Fibroblast of upper back skin (primary cell): ENCODE data around the gene ZNF277.
"Not testable (repeated sequence)": the region's sequence is repeated elsewhere in the genome, so short reads cannot be mapped to it uniquely, and the experiment has no call there.

ENCODE experiments used
- DNase-seq: peaks from one replicate; pipeline ENCODE4 v3.0.0-alpha.2; 2013

ZNF277 gene

GRCh38 chr7:112298543-112299100, 92.1 kb downstream of the ZNF277 start:
- DNase-seq: no peak

DNA sequence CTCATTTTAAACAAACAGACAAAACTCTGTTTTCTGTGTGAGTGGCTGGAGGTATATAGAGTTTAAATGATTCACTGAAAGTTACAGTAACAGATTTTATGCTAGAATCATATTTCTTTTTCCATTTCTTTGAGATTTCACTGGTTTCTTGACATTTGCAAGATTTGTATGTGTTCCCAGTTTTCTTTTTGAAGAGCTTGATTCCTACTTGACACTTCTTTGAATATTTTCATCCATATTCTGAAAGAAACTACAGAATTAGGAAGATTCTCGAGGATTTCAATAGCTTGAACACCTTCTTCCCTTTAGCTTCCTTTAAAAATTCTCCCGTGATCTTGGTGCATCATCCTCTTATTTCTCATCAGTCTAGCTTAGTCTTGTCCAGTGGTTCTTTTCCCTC, 93.6 kb downstream of the ZNF277 start:
- no peak for DNase-seq

GRCh38 chr7:112300831-112301407, 94.4 kb downstream of the ZNF277 start:
- DNase-seq: no peak

DNA sequence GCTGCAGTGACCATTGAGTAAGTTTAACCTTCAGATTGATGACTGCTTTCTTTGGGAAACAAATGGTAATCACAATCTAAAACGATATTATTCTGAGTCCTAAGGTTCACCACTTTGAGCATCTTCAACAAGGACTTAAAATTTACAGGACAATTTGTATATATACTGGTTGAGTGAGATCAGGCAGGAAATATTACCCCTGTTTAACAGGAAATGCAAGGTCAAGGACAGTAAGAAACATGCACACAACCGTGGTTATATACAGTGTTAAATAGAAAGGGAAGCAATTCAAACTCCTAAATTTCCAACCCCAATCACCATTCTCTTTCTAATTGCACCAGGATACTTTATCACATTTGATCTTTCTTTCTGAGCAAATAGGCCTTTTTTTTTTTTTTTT, 96.1 kb downstream of the ZNF277 start:
- DNase-seq: no peak

DNA sequence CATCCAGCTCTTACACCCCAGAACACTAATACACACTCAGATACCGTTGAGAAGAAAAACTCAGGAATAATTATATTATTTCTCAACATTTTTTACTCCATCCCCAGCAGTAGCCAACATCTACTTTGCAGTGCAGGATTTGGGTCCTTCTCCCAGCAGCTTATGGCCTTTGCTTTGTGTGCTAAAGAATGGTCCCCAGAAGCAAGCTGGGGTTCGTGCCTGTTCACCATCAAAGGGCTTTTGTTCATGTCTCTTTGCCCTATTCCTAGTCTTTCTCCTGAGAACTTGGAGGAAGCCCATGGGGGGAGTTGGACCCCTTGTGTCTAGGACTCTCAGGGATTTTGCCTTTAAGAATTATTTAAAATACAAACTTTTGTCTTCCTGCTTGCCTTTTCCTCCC, 100.4 kb downstream of the ZNF277 start:
- no peak for DNase-seq

DNA sequence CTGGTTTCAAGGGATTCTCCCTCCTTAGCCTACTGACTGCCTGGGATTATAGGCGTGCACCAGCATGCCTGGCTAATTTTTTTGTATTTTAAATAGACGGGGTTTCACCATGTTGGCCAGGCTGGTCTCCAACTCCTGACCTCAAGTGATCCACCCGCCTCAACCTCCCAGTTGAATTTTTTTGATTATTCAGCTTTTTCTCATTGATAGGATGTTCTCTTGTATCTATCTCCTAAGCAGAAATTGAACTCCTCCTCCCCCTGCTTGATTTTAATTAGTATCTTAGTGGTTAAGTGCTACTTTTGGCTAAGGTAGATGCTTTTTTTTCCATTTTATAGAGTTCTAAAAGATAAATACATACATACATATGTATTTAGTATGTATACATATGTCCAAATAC, 101.0 kb downstream of the ZNF277 start:
- DNase-seq: no peak

GRCh38 chr7:112308974-112309373, 102.5 kb downstream of the ZNF277 start:
- DNase-seq: no peak

- not testable (repeated sequence) for DNase-seq
These were observed 110.3 kb downstream of the ZNF277 start for GRCh38 chr7:112316803-112317202.

DNA sequence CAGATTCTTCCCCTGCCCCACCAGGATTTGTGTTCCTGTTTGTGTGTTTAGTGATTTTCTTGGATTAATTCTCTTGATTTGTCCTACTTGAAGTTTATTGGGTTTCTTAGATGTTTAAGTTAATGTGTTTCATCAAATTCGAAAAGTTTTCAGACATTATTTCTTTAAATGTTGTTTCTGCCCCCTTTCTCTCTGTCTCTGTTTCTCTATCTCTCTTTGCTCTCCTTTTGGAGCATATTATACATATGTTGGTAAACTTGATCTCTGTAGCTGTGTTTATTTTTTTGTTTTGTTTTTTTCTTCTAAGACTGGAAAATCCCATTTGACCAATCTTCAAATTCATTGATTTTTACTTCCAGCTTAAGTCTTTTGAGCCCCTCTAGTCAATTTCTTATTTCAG, 115.6 kb downstream of the ZNF277 start:
- no peak for DNase-seq

DNA sequence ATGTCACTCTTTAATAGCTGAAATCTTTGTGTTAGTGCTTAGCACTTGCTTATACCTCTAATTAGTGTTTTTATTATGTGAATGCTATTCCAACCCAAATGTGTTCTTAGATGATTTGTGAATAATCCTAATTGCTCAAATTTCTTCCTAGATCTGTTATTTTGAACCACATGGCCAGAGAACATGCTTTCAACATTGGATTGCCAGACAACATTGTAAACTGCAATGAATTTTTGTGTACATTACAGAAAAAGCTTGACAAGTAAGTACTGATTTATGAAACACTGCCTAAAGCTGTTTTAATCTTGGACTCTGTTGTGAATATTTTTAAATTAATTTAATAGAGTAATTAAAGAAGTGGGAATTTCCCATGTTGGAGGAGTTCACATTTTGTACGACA, 121.1 kb downstream of the ZNF277 start:
- DNase-seq: no peak

DNA sequence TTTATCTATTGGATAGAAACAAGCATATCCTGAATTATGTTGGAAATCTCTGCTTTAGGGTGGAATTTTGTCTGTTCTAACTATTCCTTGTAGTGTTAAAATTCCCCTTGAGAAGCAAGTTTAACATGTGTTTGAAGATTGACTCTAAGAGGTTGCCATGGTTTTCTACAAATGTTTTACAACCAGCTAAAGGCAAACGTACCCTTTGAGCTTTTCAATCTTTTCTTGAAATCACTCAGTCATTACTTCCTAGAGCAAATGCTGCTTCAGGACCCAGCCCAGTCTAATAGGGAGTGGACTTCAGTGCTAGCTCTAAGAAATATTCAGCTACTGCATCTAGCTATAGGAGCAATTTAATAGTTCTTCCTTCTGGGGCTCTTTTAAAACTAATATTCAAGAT, 125.0 kb downstream of the ZNF277 start:
- no peak for DNase-seq

GRCh38 chr7:112334366-112334765, 127.9 kb downstream of the ZNF277 start:
- DNase-seq: no peak

GRCh38 chr7:112336261-112336660, 129.8 kb downstream of the ZNF277 start:
- DNase-seq: no peak

- no peak for DNase-seq
These were observed 130.6 kb downstream of the ZNF277 start for GRCh38 chr7:112336936-112337576.

DNA sequence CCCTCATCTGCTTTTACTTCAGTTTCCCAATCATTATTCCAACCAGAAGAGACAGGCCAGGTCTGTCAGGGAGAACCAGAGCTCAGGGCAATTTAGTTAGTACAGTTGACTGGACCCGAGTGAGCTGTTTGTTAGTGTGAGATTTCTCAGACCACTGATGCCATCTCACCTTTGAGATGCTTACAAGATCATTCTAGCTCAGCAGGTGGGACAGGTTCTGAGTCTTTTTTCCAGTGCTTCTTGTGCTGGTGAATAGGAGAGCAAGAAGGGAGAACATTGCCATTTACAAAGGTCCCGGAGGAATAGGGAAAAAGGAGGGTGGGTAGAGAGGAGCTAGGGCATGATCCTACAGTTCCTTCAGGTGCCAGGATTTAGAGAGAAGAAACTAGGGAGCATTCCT, 131.4 kb downstream of the ZNF277 start:
- no peak for DNase-seq

- DNase-seq: no peak
These were observed 132.3 kb downstream of the ZNF277 start for GRCh38 chr7:112338786-112339185.

DNA sequence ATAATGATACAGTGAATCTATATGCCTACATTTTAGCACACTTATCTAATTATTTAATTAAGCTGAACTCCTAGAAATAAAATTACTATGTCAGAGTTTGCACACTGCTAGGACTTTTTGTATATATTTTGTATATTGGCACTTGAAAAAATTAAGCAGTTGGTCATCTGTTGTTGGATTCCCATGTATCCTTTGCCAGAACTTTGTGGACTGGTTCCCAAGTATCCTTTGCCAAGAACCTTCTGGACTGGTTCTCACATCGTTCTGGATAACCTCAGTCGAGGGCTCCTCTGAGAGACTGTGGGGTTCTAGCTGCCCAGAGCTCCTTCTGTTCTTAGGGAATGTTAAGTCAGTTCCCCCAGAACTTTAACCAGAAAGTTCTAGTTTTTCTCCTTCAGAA, 135.0 kb downstream of the ZNF277 start:
- no peak for DNase-seq

DNA sequence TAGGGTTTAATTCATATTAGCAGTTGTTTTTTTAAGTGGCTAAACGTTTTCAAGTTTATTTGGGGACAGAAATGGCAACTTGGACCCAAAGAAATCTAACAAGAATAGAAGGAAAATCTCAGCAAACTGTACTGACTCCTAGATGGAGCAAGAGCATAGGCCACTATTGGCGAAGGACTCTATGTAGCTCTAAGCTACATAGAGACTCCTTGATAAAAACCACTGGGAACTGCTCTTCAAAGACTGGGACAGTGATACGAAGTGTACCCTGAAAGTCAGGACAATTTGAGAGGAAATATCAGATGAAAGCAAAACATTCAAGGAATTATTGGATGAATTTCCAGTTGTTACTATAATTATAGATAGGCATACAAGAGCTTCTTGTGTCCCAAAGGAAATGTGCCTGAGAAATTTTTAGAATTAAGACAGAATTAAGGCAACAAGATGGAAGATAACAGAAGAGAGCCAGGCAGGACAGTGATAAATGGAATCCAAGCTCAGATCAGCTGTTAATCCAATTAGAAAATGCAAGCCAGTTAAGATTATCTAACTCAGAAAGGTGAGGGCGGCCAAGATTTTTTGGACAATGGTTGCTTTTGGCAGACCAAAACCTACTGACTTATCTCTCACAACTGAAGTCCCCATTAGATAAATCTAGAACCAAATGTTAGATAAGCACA, 140.0 kb downstream of the ZNF277 start:
- DNase-seq: no peak

- no peak for DNase-seq
These were observed 140.6 kb downstream of the ZNF277 start for GRCh38 chr7:112347088-112347487.

DNA sequence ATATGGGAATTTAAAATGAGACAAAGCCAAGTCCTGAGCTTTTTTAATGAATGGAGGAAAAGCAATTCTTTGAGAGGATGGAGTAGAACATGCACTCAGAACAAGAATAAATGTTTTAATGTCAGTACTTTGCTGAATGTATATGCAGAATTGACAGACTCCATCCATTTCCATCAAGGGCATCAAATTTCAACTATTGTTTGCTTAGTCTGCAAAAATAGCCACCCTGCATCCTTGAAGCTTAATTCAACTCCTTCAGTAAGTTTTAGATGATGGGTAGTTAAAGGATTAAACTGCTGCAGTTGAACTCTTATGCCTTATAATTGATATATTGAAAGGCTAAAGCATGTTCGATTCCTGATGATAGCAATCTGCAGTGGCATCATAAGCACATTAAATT, 144.1 kb downstream of the ZNF277 start:
- no peak for DNase-seq

- no peak for DNase-seq
These were observed 150.1 kb downstream of the ZNF277 start for GRCh38 chr7:112356596-112356995.

- DNase-seq: no peak
These were observed 150.6 kb downstream of the ZNF277 start for GRCh38 chr7:112357136-112357535.

DNA sequence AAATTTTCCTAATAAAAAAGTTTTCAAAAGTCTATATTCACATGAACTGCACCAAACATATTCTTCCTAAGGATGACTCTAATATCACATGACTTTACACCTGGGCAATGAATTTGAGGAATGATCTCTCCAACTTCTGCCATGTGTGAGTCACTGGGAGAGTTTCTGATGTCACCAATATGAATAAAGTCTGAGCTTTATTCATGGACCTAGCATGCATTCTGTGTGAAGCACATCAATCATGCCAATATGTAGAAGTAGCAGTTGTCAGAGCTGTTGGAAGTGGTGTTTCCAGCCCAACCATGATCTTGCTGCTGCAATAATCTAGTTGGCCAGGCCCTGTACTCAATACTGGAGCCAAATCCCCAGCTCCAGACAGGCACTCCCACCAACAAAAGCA, 152.0 kb downstream of the ZNF277 start:
- no peak for DNase-seq

GRCh38 chr7:112359086-112359485, 152.6 kb downstream of the ZNF277 start:
- DNase-seq: no peak
